ENCODE data around the gene SLC15A2.

Gene SLC15A2

GRCh38 chr3:121958801-121959200, 64.6 kb downstream of the SLC15A2 start:
- no peak for TF ChIP-seq FOXM1 (IDR thresholded peaks at IDR 0.05; ENCODE audit: borderline replicate concordance, low read depth)
- no peak for TF ChIP-seq REST (IDR thresholded peaks at IDR 0.05; ENCODE audit: low read depth)
- TF ChIP-seq USF1 (IDR thresholded peaks at IDR 0.05) = no peak
- TF ChIP-seq TCF12 (IDR thresholded peaks at IDR 0.05; ENCODE audit: low read depth) = no peak

GRCh38 chr3:121961283-121961682, 67.1 kb downstream of the SLC15A2 start:
- TF ChIP-seq TAF1 (IDR thresholded peaks at IDR 0.05; ENCODE audit: low read depth) = no peak
- no peak for TF ChIP-seq MAX (IDR thresholded peaks at IDR 0.05)
- TF ChIP-seq RAD21 (IDR thresholded peaks at IDR 0.05; ENCODE audit: low read depth) = no peak
- TF ChIP-seq USF1 (IDR thresholded peaks at IDR 0.05) = no peak
- TF ChIP-seq EP300 (IDR thresholded peaks at IDR 0.05; ENCODE audit: borderline replicate concordance) = no peak
- TF ChIP-seq FOXM1 (IDR thresholded peaks at IDR 0.05; ENCODE audit: borderline replicate concordance, low read depth) = no peak
- TF ChIP-seq EGR1 (IDR thresholded peaks at IDR 0.05) = no peak
- TF ChIP-seq NFIC (IDR thresholded peaks at IDR 0.05) = no peak
- TF ChIP-seq TCF12 (IDR thresholded peaks at IDR 0.05; ENCODE audit: low read depth) = no peak
- no peak for TF ChIP-seq CREB1 (IDR thresholded peaks at IDR 0.05; ENCODE audit: low read depth)
- no peak for TF ChIP-seq REST (IDR thresholded peaks at IDR 0.05; ENCODE audit: low read depth)
- TF ChIP-seq ZBTB7A (IDR thresholded peaks at IDR 0.05; ENCODE audit: low read depth) = no peak
- TF ChIP-seq YY1 (IDR thresholded peaks at IDR 0.05; ENCODE audit: low read depth) = no peak
- no peak for TF ChIP-seq CEBPB (IDR thresholded peaks at IDR 0.05)
- TF ChIP-seq TEAD4 (IDR thresholded peaks at IDR 0.05) = no peak

- TF ChIP-seq TCF12 (IDR thresholded peaks at IDR 0.05; ENCODE audit: low read depth) (no peak), CEBPB (IDR thresholded peaks at IDR 0.05) (no peak), YY1 (IDR thresholded peaks at IDR 0.05; ENCODE audit: low read depth) (no peak), CREB1 (IDR thresholded peaks at IDR 0.05; ENCODE audit: low read depth) (no peak), USF1 (IDR thresholded peaks at IDR 0.05) (no peak), TEAD4 (IDR thresholded peaks at IDR 0.05) (no peak), REST (IDR thresholded peaks at IDR 0.05; ENCODE audit: low read depth) (no peak), RAD21 (IDR thresholded peaks at IDR 0.05; ENCODE audit: low read depth) (no peak), TAF1 (IDR thresholded peaks at IDR 0.05; ENCODE audit: low read depth) (no peak), EGR1 (IDR thresholded peaks at IDR 0.05) (no peak), NFIC (IDR thresholded peaks at IDR 0.05) (no peak), FOXM1 (IDR thresholded peaks at IDR 0.05; ENCODE audit: borderline replicate concordance, low read depth) (no peak), MAX (IDR thresholded peaks at IDR 0.05) (no peak)
Observed at GRCh38 chr3:121962443-121962842, 68.2 kb downstream of the SLC15A2 start.

- TF ChIP-seq NFIC (IDR thresholded peaks at IDR 0.05) (no peak), CREB1 (IDR thresholded peaks at IDR 0.05; ENCODE audit: low read depth) (no peak), FOXM1 (IDR thresholded peaks at IDR 0.05; ENCODE audit: borderline replicate concordance, low read depth) (no peak), CEBPB (IDR thresholded peaks at IDR 0.05) (no peak), EGR1 (IDR thresholded peaks at IDR 0.05) (no peak), YY1 (IDR thresholded peaks at IDR 0.05; ENCODE audit: low read depth) (no peak), EP300 (IDR thresholded peaks at IDR 0.05; ENCODE audit: borderline replicate concordance) (no peak), REST (IDR thresholded peaks at IDR 0.05; ENCODE audit: low read depth) (no peak), RAD21 (IDR thresholded peaks at IDR 0.05; ENCODE audit: low read depth) (no peak), TAF1 (IDR thresholded peaks at IDR 0.05; ENCODE audit: low read depth) (no peak), TEAD4 (IDR thresholded peaks at IDR 0.05) (no peak), MAX (IDR thresholded peaks at IDR 0.05) (no peak), USF1 (IDR thresholded peaks at IDR 0.05) (no peak), TCF12 (IDR thresholded peaks at IDR 0.05; ENCODE audit: low read depth) (no peak)
Observed at GRCh38 chr3:121963608-121964007, 69.4 kb downstream of the SLC15A2 start.
